ENCODE results near the gene SKOR1. TPM values are rescaled to one million over a fixed set of nuclear protein-coding genes. Genes with fewer than 3 reads are reported as not detected.

The SKOR1 gene
- polyA plus RNA-seq, 1 experiment = 0.02 TPM

DNA sequence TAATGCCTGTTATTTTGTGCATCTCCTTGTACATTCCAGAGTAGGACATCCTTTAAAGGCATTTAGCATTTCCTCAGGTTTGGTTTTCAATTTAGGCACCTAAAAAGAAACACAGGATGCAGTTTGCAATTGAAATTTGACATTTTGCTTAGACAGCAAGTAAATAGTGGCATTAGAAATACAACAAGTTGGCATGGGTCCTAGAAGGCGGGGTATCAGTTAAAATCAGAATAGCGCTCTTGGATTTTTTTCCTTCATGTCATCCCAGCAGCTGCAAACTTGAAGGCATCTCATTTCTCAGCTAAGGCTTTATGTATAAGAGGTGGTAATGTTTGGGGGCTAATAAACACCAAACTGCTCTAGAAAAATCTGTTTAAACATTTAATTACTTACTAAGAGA is 47.5 kb upstream of the SKOR1 start:
- ChIA-PET CTCF (no interaction called here), POLR2A (no interaction called here)
- no peaks in the 10 kb centered on the region for H3K27me3 ChIP-seq (ENCODE audit: control insufficient read depth, insufficient read depth, low read length)
- no peaks in the 10 kb centered on the region for H3K9me3 ChIP-seq (ENCODE audit: control insufficient read depth, insufficient read depth, low read length)
- no peak overlapping the region for H3K27ac ChIP-seq (ENCODE audit: low read depth, low read length)
- no peak for DNase-seq (ENCODE audit: low read depth, low spot score)
- no peak overlapping the region for H3K4me3 ChIP-seq (ENCODE audit: low read depth, low read length)
- TF ChIP-seq, protein P1, sequence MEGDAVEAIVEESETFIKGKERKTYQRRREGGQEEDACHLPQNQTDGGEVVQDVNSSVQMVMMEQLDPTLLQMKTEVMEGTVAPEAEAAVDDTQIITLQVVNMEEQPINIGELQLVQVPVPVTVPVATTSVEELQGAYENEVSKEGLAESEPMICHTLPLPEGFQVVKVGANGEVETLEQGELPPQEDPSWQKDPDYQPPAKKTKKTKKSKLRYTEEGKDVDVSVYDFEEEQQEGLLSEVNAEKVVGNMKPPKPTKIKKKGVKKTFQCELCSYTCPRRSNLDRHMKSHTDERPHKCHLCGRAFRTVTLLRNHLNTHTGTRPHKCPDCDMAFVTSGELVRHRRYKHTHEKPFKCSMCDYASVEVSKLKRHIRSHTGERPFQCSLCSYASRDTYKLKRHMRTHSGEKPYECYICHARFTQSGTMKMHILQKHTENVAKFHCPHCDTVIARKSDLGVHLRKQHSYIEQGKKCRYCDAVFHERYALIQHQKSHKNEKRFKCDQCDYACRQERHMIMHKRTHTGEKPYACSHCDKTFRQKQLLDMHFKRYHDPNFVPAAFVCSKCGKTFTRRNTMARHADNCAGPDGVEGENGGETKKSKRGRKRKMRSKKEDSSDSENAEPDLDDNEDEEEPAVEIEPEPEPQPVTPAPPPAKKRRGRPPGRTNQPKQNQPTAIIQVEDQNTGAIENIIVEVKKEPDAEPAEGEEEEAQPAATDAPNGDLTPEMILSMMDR (IDR thresholded peaks at IDR 0.05; ENCODE audit: low read depth, low read length) = no peak

DNA sequence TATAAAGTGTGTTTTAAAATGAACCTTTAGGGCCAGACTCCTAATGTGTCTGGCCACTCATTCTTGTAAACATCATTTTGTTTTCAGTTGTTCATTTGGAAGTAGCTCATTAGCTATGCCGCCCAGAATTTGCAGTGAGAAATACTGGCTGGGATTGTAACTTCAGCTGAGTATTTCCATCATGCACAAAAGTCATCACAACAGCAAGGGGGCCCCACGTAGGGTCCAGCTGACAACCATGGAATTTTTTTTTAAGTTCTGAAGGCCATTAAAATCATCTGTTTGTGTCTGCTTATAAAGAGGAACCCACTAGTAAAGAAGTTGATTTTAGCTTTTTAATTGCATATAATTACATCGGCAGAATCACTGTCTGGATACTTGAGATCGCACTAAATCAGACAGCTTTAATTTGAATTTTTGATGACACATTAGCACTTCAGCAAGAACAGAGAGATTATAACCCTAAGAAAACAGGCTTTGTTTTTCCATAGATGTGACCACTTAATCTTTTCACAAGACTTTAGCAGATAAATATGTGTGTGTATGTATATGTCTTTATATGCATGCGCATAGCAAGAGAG is 46.3 kb upstream of the SKOR1 start:
- DNase-seq (ENCODE audit: low read depth, low spot score) = no peak
- Histone ChIP-seq H3K27me3 (ENCODE audit: control insufficient read depth, insufficient read depth, low read length) (no peaks in the 10 kb centered on the region), H3K4me3 (ENCODE audit: low read depth, low read length) (no peak overlapping the region), H3K27ac (ENCODE audit: low read depth, low read length) (no peak overlapping the region), H3K9me3 (ENCODE audit: control insufficient read depth, insufficient read depth, low read length) (no peaks in the 10 kb centered on the region)
- POLR2A ChIA-PET = no interaction called here
- TF ChIP-seq, protein P1 (IDR thresholded peaks at IDR 0.05; ENCODE audit: low read depth, low read length) = no peak
- CTCF ChIA-PET = no interaction called here

DNA sequence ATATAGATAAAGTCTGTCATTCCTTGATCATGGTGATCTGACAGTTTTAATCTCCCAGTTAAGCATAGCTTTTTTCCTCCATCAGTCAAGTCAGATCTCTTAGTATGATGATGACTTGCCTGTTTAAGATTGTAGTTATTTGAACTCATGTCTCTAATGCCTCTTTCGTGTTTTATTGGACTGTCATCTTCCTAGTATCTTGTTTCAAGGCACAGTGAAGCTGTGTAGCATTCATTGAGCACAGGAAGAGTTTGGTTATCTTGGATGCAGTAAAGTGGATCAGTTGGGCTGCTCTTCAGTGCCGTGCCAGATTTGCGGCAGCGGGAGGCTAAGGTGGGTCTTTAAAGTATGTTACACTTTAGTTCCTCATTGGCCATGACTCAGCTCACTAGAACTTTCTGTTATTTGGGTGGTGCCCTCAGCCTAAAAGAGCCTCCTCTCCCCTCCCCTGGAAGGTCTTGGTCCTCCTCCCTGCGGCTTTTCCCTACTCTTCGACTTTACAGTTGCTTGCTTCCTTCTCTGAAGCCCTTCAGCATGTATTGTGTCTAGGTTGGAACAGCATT is 45.7 kb upstream of the SKOR1 start:
- Histone ChIP-seq H3K9me3 (ENCODE audit: control insufficient read depth, insufficient read depth, low read length) (no peaks in the 10 kb centered on the region), H3K27me3 (ENCODE audit: control insufficient read depth, insufficient read depth, low read length) (no peaks in the 10 kb centered on the region), H3K4me3 (ENCODE audit: low read depth, low read length) (no peak overlapping the region), H3K27ac (ENCODE audit: low read depth, low read length) (no peak overlapping the region)
- TF ChIP-seq, protein P1 (IDR thresholded peaks at IDR 0.05; ENCODE audit: low read depth, low read length) = no peak
- DNase-seq (ENCODE audit: low read depth, low spot score) = no peak
- POLR2A ChIA-PET = no interaction called here
- CTCF ChIA-PET = no interaction called here

DNA sequence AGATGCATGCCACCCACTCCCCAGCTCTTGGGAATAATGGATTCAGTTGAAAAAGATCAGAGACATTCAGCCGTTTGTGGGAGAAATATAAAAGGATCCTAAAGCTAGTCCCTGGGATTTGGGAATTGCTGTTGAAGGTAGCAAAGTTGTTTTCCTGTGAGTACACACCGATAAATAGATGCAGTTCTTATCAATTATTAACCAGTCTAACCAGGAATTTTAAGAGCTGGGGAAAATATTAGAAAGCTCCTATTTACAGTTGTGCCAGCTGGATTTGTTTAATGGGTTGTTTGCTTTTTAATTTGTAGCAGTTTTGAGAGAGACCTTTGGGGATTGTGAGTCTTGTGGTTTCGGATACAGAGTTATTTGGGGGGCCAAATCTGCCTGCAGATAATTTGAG is 44.2 kb upstream of the SKOR1 start:
- no peak for DNase-seq (ENCODE audit: low read depth, low spot score)
- Histone ChIP-seq H3K27ac (ENCODE audit: low read depth, low read length) (no peak overlapping the region), H3K9me3 (ENCODE audit: control insufficient read depth, insufficient read depth, low read length) (no peaks in the 10 kb centered on the region), H3K27me3 (ENCODE audit: control insufficient read depth, insufficient read depth, low read length) (no peaks in the 10 kb centered on the region), H3K4me3 (ENCODE audit: low read depth, low read length) (no peak overlapping the region)
- TF ChIP-seq, protein P1 (IDR thresholded peaks at IDR 0.05; ENCODE audit: low read depth, low read length) = no peak
- ChIA-PET CTCF (no interaction called here), POLR2A (interaction anchor here (0.8 kb wide), 1 partner anchor 197 kb away, joined by 4 read pairs; no protein-coding TSS in a partner anchor)

DNA sequence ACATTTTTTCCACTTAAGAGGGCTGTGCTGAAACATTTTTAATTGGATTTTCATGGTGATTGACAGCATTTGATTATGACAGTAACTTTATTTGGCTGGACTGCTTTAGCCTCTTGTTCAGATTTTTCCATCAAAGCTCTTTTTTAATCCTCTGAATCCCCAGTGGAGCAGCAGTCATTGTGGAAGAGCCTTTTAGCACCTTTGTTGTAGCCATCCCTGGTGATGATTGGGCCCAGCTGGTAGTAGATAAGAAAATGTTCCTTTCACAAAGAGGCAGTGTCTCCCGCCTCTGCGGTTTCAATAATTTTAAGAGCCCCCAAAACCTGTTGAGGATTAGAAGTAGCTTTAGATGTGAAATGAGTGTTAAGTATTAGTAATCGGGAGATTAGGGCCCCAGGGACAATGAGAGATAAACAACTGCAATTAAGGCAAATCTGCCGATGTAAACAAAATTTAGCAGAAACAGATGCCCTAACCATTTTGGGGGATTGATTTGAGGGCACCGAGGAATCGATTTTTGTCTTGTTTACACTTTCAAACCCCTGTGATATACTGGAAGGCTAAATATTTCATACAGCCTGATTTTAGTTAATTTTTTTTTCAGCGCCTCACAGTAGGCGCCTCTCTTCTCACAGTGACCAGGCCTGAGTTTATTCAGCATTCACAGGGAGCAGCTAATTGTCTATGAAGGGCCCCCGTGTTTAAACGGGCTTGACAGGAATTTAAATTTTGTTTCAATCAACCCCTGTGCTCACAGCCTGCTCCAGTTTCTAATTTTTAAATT is 43.2 kb upstream of the SKOR1 start:
- POLR2A ChIA-PET = no interaction called here
- Histone ChIP-seq H3K4me3 (ENCODE audit: low read depth, low read length) (no peak overlapping the region), H3K27ac (ENCODE audit: low read depth, low read length) (no peak overlapping the region), H3K9me3 (ENCODE audit: control insufficient read depth, insufficient read depth, low read length) (no peaks in the 10 kb centered on the region), H3K27me3 (ENCODE audit: control insufficient read depth, insufficient read depth, low read length) (no peaks in the 10 kb centered on the region)
- TF ChIP-seq, protein P1 (IDR thresholded peaks at IDR 0.05; ENCODE audit: low read depth, low read length) = no peak
- no peak for DNase-seq (ENCODE audit: low read depth, low spot score)
- CTCF ChIA-PET = no interaction called here

Data from AG04450 (cell line).